Cortex of kidney (tissue), 1 donor: ENCODE data around the gene CCDC141.

Experiments
- DNase-seq: peaks from one replicate; lab custom pipeline; 2025; lab: John Stamatoyannopoulos, UW

The CCDC141 gene

GRCh38 chr2:178912416-178913048 lies 137.4 kb downstream of the CCDC141 start:
- DNase-seq = no peak

- DNase-seq = no peak
Measured at GRCh38 chr2:178911039-178911438, 138.9 kb downstream of the CCDC141 start.

GRCh38 chr2:178910005-178910404 lies 139.9 kb downstream of the CCDC141 start:
- no peak for DNase-seq

GRCh38 chr2:178909507-178909906 lies 140.4 kb downstream of the CCDC141 start:
- DNase-seq = no peak

GRCh38 chr2:178908810-178909209 lies 141.1 kb downstream of the CCDC141 start:
- DNase-seq = no peak

- DNase-seq = no peak
Measured at GRCh38 chr2:178905261-178905660, 144.7 kb downstream of the CCDC141 start.

GRCh38 chr2:178899656-178900055 lies 150.3 kb downstream of the CCDC141 start:
- no peak for DNase-seq

GRCh38 chr2:178895872-178896271 lies 154.1 kb downstream of the CCDC141 start:
- DNase-seq = no peak

GRCh38 chr2:178895171-178895570 lies 154.8 kb downstream of the CCDC141 start:
- DNase-seq = no peak

GRCh38 chr2:178892751-178893625 lies 156.9 kb downstream of the CCDC141 start:
- no peak for DNase-seq

GRCh38 chr2:178891959-178892485 lies 157.9 kb downstream of the CCDC141 start:
- no peak for DNase-seq

- no peak for DNase-seq
Measured at GRCh38 chr2:178891265-178891958, 158.5 kb downstream of the CCDC141 start.

- DNase-seq = no peak
Measured at GRCh38 chr2:178886006-178886405, 163.9 kb downstream of the CCDC141 start.

- DNase-seq = no peak
Measured at GRCh38 chr2:178884440-178884839, 165.5 kb downstream of the CCDC141 start.

GRCh38 chr2:178882666-178883440 lies 167.1 kb downstream of the CCDC141 start:
- DNase-seq = no peak

GRCh38 chr2:178881075-178881474 lies 168.9 kb downstream of the CCDC141 start:
- DNase-seq = no peak

- no peak for DNase-seq
Measured at GRCh38 chr2:178880257-178880656, 169.7 kb downstream of the CCDC141 start.

GRCh38 chr2:178877874-178878273 lies 172.1 kb downstream of the CCDC141 start:
- no peak for DNase-seq

GRCh38 chr2:178874529-178875240 lies 175.3 kb downstream of the CCDC141 start:
- DNase-seq = no peak

GRCh38 chr2:178873912-178874311 lies 176.0 kb downstream of the CCDC141 start:
- DNase-seq = no peak

- DNase-seq = no peak
Measured at GRCh38 chr2:178871536-178871935, 178.4 kb downstream of the CCDC141 start.
